Activated CD4-positive, alpha-beta T cell treated with anti-CD3 and anti-CD28 coated beads, Interleukin-2, amount 50 U/mL, for 16 hours (primary cell): ENCODE results near the gene F8A3.
"Not testable (repeated sequence)": the region's sequence is repeated elsewhere in the genome, so short reads cannot be mapped to it uniquely, and the experiment has no call there.

Experiments used
- DNase-seq: peaks from one replicate; pipeline ENCODE4 v3.0.0-alpha.2; 2020

F8A3 gene

DNA sequence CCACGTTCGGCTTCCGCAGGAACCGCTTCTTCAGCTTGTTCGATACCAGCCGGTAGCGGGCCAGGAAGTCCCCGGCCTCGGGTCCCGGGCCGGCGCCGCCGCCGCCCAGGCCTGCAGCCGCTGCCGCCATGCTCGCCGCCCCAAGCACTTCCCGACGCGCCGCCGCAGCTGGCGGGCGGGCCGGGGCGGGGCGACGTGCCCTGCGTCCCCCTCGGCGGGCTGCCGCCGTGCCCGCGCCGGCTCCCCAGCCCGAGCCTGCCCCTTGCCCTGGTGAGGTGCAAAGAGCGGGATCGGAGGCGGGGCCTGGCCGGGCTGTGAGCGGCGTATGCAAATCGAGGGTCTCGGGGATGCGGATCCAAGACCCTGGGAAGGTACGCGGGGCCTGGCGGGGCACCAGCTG is at the start of gene F8A3:
Gene F8A3, minus strand, starts transcription at position 150 of the 400 bp plus-strand sequence. Its CDS starts 20 bp downstream, at position 130.
- DNase-seq: not testable (repeated sequence)

DNA sequence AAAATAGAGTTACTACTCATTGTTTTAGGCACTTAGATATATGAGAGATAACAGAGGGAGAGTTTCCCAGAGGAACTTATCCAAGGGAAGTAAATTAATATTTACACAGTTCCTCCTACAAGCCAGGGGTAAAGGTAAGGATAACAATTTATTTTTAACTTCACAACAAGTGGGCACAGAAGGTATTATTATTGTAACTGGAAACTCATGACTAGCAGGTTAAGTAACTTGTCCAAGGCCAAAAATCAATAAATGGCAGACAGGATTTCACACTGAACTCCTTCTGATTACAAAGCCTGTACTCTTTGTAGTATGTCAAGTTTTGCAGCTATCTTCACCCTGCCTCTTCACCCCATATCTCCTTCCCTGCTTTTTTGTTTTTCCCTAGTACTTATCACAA is 46.9 kb upstream of the F8A3 start:
- DNase-seq: no peak

DNA sequence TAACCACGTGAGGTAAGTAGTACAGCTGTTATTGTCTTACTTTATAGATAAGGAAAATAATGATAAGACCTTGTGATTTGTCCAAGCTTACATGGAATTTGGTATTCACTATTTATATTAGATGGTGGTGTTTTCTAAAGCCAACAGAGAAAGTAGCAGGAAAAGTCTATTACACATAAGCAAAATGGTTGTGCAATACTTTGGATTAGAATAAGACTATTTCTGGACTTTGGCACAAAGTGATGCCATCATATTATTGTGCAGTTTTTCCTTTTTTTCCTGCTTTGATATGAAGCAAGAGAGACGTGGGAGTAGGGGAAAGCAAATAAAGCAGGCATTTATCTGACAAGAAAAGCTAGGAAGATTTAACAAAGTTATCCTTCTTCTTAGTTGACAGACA is 36.7 kb upstream of the F8A3 start:
- not testable (repeated sequence) for DNase-seq

DNA sequence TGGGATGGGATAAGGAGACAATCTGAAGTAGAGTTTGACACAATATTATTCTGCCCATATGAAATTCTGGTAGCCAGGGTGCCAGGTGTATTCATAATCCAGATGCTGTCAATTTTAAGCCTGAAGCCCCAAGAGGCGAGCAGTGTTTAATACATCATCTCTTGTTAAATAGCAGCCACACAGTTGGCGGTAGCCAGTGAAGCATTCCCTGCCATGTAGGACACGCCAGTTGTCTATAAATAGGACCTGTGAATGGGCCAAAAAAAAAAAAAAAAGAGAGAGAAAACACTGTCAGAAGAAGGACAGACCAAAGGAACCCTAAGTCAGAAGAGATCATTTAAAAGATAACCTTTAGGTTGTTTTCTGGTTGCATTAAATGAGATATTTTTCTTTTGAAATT is 33.0 kb upstream of the F8A3 start:
- DNase-seq: not testable (repeated sequence)

DNA sequence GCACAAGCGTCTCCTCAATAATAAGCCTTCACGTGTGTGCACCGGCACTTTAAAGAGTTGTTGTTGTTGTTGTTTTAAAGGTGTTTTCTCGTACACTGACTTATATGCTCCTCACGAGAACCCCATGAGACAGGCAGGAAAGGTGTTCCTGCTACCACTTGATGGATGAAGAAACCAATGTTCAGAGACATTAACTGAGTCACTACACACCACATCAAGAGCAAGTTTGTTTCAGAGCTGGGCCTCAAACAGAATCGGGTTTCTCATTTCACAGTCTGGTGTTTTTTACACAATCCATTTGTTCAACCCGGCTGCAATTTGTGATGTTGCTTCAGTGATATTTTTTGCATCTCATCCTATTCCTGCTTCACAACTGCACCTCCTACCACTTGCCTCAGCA is 18.7 kb upstream of the F8A3 start:
- not testable (repeated sequence) for DNase-seq

DNA sequence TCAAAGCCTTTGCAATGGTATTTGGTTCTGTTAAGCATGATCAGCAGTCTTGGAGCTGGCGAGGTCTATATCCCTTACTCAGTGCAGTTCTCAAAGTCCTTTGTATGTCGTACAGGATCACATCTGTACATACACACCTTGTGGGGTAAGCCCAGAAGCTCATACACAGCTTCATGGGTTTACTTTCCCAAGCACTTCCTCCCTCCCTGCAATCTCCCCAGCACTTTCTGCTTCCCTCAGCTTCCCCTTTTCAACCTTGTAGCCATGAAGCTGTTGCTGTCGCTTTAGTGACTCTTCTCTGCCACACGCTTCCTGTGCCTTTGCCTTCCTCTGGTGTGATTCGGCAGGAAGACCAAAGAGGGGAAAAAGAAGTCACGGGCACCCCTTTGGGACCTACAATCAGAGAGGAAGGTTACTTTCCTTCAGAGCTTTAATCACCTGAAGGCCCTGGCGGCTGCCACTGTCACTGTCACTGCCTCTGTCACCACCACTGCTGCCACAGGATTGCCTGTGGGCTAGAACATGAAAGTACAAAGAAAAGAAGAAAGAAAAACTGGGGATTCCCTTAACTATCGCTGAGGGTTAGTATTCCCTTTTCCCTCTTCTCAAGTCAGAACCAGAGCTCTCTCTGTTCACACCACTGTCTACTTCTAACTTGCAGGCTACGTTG is 8.0 kb upstream of the F8A3 start:
- DNase-seq: not testable (repeated sequence)

DNA sequence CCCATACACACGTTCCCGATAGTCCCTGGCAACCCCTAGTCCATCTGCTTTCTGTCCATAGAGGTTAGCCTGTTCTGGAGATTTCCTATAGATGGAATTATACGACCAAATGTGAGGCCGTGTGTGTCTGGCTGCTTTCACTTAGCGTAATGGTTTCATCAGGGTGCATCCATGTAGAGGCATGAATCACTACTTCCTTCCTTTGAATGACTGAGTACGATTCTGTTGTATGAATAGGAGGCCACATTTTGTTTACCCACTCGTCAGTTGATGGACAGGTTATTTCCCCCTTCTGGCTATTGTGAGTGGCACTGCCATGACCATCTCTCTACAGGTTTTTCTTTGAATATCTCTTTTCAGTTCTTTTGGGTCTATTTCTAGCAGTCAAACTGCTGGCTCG is 2.1 kb upstream of the F8A3 start:
- not testable (repeated sequence) for DNase-seq

DNA sequence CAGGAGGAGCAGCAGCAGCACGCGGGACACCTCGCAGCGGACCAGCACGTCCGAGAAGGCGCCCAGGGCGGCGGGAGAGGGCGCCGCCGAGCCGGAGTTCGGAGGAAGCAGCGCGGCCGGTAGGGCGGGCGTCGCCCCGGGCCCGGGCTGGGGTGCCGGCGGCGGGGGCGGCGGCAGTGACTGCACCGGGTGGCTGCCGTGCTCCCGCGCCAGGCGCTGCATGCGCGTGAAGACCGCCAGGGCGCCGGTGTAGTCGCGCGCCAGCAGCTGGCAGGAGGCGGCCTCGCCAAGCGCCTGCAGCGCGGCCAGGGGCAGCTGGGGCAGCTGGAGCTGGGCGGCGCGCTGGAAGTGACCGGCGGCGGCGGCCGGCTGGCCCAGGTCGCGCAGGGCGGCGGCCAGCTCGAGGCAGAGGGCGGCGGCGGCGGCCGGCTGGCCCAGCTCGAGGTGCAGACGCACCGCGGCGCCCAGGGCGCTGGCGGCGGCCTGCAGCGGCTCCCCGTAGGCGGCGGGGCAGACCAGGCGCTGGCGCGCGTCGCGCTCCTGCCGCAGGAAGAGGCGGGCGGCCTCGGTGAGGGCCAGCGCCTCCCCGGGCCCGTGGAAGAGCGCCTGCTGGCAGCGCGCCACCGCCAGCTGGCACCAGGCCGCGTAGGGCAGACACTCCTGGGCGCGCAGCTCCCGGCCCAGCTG is 516 bp downstream of the F8A3 start:
- not testable (repeated sequence) for DNase-seq

DNA sequence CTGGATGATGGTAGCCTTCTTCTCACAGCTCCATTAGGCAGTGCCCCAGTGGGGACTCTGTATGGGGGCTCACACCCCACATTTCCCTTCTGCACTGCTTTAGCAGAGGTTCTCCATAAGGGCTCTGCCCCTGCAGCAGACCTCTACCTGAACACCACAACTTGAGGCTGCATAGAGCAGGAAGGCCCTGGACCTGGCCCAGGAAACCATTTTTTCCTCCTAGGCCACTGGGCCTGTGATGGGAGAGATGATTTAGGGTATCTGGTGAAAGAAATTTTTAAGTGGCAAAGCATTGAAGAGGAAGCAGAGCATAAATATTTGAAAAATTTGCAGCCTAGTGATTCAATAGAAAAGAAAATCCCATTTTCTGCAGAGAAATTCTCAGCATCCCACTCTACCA is 17.3 kb downstream of the F8A3 start:
- DNase-seq: no peak

DNA sequence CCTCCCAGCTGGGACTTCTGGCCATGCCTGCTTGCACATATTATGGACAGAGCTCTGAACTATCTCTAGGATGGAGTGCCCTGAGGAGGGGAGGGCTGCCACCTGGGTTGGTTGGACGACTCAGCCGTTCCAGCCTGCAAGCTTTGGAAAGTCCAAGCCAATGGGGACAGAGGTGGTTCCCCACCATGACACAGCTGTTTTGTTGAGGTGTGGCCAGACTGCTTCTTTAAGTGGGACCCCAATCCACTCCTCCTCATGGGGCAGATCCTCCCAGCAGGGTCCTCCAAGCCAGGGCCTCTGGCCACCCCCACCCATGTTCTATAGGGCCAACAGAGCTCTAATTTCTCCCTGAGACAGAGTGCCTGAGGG is 22.7 kb downstream of the F8A3 start:
- no peak for DNase-seq

DNA sequence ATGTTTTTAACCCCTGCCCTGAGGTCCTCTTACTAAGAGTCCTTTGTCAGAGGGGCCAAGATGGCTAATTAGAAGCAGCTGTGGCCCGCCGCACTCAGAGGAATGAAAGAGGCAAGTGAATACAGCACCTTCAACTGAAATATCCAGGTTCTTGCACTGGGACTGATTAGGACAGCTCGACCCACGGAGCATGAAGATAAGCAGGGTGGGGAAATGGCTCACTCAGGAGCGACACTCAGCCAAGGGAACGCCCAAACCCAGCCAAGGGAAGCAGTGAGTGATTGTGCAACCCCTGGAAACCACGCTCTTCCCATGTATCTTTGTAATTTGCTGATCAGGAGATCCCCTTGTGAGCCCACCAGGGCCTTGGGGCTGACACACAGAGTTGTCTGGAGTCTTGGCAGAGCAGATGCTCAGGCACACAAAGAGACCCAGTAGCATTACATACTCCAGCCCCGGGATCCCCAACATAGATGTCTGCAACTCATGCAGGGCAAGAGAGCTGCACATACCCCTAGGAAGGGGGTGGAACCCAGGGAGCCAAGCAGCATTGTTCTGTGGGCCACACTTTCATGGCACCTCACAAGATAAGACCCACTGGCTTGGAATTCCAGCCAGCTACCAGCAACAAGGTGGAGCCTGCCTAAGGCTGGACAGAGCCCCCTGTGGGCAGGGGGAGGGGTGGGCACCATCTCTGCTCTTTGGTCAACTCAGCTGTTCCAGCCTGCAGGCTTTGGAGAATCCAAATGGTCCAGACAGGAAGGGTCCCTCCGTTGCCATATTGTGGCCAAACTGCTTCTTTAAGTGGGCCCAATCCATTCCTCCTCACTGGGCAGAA is 23.3 kb downstream of the F8A3 start:
- no peak for DNase-seq

DNA sequence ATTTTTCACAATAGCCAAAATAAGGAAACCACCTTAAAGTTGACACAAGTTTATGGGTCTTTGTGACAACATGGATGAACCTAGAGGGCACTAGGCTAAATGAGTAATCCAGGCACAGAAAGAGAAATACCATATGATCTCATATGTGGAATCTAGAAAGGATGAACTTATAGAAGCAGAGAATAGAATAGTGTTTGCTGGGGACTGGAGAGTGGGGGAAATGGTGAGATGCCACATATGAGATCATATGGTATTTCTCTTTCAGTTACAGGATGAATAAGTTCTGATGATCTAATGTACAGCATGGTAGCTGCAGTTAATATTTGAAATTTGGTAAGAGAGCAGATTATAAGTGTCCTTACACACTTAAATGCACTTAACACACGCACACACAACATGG is 40.7 kb downstream of the F8A3 start:
- DNase-seq: no peak
